Panc1 (cell line): Measurements from ENCODE around the gene TRIB2. TPM values are rescaled to one million over a fixed set of nuclear protein-coding genes. Genes with fewer than 3 reads are reported as not detected.

Experiments
- ATAC-seq: fragments of 200-7000 bp; cut with Tn5 transposase; 2 replicates; pipeline ENCODE4 v1.9.1; 2020; ENCODE audit warnings: mild to moderate bottlenecking, moderate library complexity
- BruUV-seq: library from RNA; stranded (reverse); fragments of 400-500 nt; replicated peaks from 2 replicates; lab custom pipeline; 2021; lab: Mats Ljungman, UMichigan
- CTCF ChIA-PET: fragments of 300-600 bp; sonication (Branson Sonifier 250); formaldehyde crosslinking; loops from one replicate; lab custom pipeline; 2022; ENCODE audit warnings: antibody characterized with exemption; lab: Charles Lee
- POLR2A ChIA-PET: fragments of 300-600 bp; sonication (Branson Sonifier 250); formaldehyde crosslinking; loops from one replicate; lab custom pipeline; 2022; ENCODE audit warnings: antibody characterized with exemption; lab: Charles Lee
- DNase-seq: peaks from one replicate; pipeline ENCODE4 v3.0.0-alpha.2; 2010; ENCODE audit warnings: low read depth, low spot score
- H3K27ac ChIP-seq: 2 replicates; pipeline ENCODE4 v1.5.1; 2011; ENCODE audit warnings: mild to moderate bottlenecking, low read length, inconsistent platforms
- H3K27me3 ChIP-seq: fragments of 200-500 bp; sonication (Bioruptor generic); 2 replicates; pipeline ENCODE4 v1.6.0; 2014; ENCODE audit warnings: low read length, inconsistent platforms; ENCODE audit not compliant: control insufficient read depth, insufficient read depth
- H3K36me3 ChIP-seq: fragments of 200-500 bp; sonication (Bioruptor generic); 2 replicates; pipeline ENCODE4 v1.5.1; 2014; ENCODE audit warnings: inconsistent platforms, mild to moderate bottlenecking, low read length, moderate library complexity; ENCODE audit not compliant: control insufficient read depth, insufficient read depth
- H3K4me1 ChIP-seq: 2 replicates; pipeline ENCODE4 v1.5.1; 2011; ENCODE audit warnings: inconsistent platforms, mild to moderate bottlenecking, low read length, moderate library complexity; ENCODE audit not compliant: control insufficient read depth, insufficient read depth
- H3K4me3 ChIP-seq, 2 experiments: 2 replicates each; pipeline ENCODE4 v1.5.1; 2011 to 2012; ENCODE audit warnings: low read depth in 2 of 2, low read length in 2 of 2, mild to moderate bottlenecking in 2 of 2, inconsistent platforms in 1 of 2, moderate library complexity in 1 of 2
- H3K9me3 ChIP-seq: fragments of 200-500 bp; sonication (Bioruptor generic); 2 replicates; pipeline ENCODE4 v1.5.1; 2014; ENCODE audit warnings: low read depth, mild to moderate bottlenecking, inconsistent platforms, low read length, moderate library complexity; ENCODE audit not compliant: control insufficient read depth, insufficient read depth
- CTCF ChIP-seq: fragments of 450-650 bp; IDR thresholded peaks from 2 replicates; pipeline ENCODE4 v1.5.1; 2017; ENCODE audit warnings: mild to moderate bottlenecking
- POLR2AphosphoS5 ChIP-seq: IDR thresholded peaks from 2 replicates; pipeline ENCODE4 v1.6.1; 2012; ENCODE audit warnings: mild to moderate bottlenecking, low read depth, low read length, moderate library complexity
- REST ChIP-seq, 2 experiments: IDR thresholded peaks; 2 replicates each; pipeline ENCODE4 v1.6.1; 2011 to 2012; ENCODE audit warnings: low read depth in 2 of 2, control low read depth in 1 of 2, low read length in 1 of 2, mild to moderate bottlenecking in 1 of 2, moderate library complexity in 1 of 2; ENCODE audit not compliant: insufficient read depth in 1 of 2
- SIN3A ChIP-seq: IDR thresholded peaks from 2 replicates; pipeline ENCODE4 v1.6.1; 2012; ENCODE audit warnings: low read depth, mild to moderate bottlenecking, low read length, moderate library complexity, borderline replicate concordance; ENCODE audit not compliant: insufficient read depth
- TCF7L2 ChIP-seq: IDR thresholded peaks from 2 replicates; pipeline ENCODE4 v1.6.1; 2011; ENCODE audit warnings: mild to moderate bottlenecking, low read depth, low read length, inconsistent platforms
- in situ Hi-C: cut with HindIII; loops from 2 replicates; pipeline ENCODE4 v1.10.0; 2016; ENCODE audit warnings: low sequenced_read_pairs, low pct_unique_long_range_greater_than_20kb
- intact Hi-C: fragments of 100-400 bp; cut with micrococcal nuclease; formaldehyde crosslinking; loops from one replicate; pipeline ENCODE4 v1.10.0; 2022; ENCODE audit not compliant: unreplicated experiment
- total RNA-seq: library from RNA; stranded (reverse); gene quantifications from one replicate; pipeline ENCODE4 v1.2.1, GENCODE V29; 2021; ENCODE audit not compliant: unreplicated experiment

The TRIB2 gene
- total RNA-seq, 1 experiment from 2014 or later, result 43.2 TPM

- no peaks in the 10 kb centered on the region for H3K4me1 ChIP-seq
- no peak overlapping the region for H3K4me3 ChIP-seq
- H3K9me3 ChIP-seq, result no peaks in the 10 kb centered on the region
- in situ Hi-C loops (no loop called here), intact Hi-C loops (no loop called here)
- TF ChIP-seq POLR2AphosphoS5 (no peak), CTCF (no peak), REST (IDR thresholded peaks at IDR 0.05; ENCODE audit: insufficient read depth in 1 of 2, low read depth in 2 of 2, low read length in 1 of 2) (no peak), SIN3A (no peak), TCF7L2 (no peak)
- ChIA-PET POLR2A (no interaction called here), CTCF (no interaction called here)
- DNase-seq, result no peak
- H3K27me3 ChIP-seq, result no peaks in the 10 kb centered on the region
- H3K36me3 ChIP-seq, result no peaks in the 10 kb centered on the region
- H3K27ac ChIP-seq, result no peak overlapping the region
- no peak for ATAC-seq
- no TSS peak for BruUV-seq
Observed at GRCh38 chr2:12787891-12788801, 71.4 kb downstream of the TRIB2 start.

GRCh38 chr2:12791906-12792305 is 75.2 kb downstream of the TRIB2 start:
- Histone ChIP-seq H3K4me3 (no peak overlapping the region), H3K4me1 (no peaks in the 10 kb centered on the region), H3K9me3 (no peaks in the 10 kb centered on the region), H3K36me3 (no peaks in the 10 kb centered on the region), H3K27me3 (no peaks in the 10 kb centered on the region), H3K27ac (no peak overlapping the region)
- ATAC-seq, result no peak
- no peak for DNase-seq
- no TSS peak for BruUV-seq
- ChIA-PET CTCF (no interaction called here), POLR2A (no interaction called here)
- intact Hi-C loops, result no loop called here
- TF ChIP-seq TCF7L2 (no peak), SIN3A (no peak), REST (IDR thresholded peaks at IDR 0.05; ENCODE audit: insufficient read depth in 1 of 2, low read depth in 2 of 2, low read length in 1 of 2) (no peak), CTCF (no peak), POLR2AphosphoS5 (no peak)
- in situ Hi-C loops, result no loop called here
